H9 (cell line): Measurements from ENCODE around the gene RNF220. TPM values are rescaled to one million over a fixed set of nuclear protein-coding genes. Genes with fewer than 3 reads are reported as not detected.

Source experiments
- DNase-seq: peaks from one replicate; pipeline ENCODE4 v3.0.0-alpha.2; 2017
- H2AFZ ChIP-seq: one replicate; pipeline ENCODE4 v1.6.1; 2013; ENCODE audit warnings: mild to moderate bottlenecking, low read length, control low read depth, moderate library complexity
- H2AK5ac ChIP-seq: 2 replicates; pipeline ENCODE4 v1.6.1; 2013; ENCODE audit warnings: low read length, control low read depth, mixed read lengths; ENCODE audit not compliant: insufficient read length
- H2BK120ac ChIP-seq: one replicate; pipeline ENCODE4 v1.6.1; 2013; ENCODE audit warnings: low read depth, mild to moderate bottlenecking, low read length, control low read depth, inconsistent platforms; ENCODE audit not compliant: poor library complexity, severe bottlenecking
- H2BK12ac ChIP-seq: 2 replicates; pipeline ENCODE4 v1.6.1; 2013; ENCODE audit warnings: low read length, control low read depth, mixed read lengths, low read depth; ENCODE audit not compliant: insufficient read length
- H2BK15ac ChIP-seq: 2 replicates; pipeline ENCODE4 v1.6.1; 2013; ENCODE audit warnings: low read depth, low read length, control low read depth
- H2BK20ac ChIP-seq: one replicate; pipeline ENCODE4 v1.6.1; 2013; ENCODE audit warnings: low read depth, mild to moderate bottlenecking, low read length, control low read depth, inconsistent platforms; ENCODE audit not compliant: poor library complexity, severe bottlenecking
- H2BK5ac ChIP-seq: 2 replicates; pipeline ENCODE4 v1.6.1; 2013; ENCODE audit warnings: low read length, control low read depth, mixed read lengths; ENCODE audit not compliant: insufficient read length
- H3K14ac ChIP-seq: 2 replicates; pipeline ENCODE4 v1.6.1; 2013; ENCODE audit warnings: low read length, control low read depth; ENCODE audit not compliant: insufficient read depth
- H3K18ac ChIP-seq: 2 replicates; pipeline ENCODE4 v1.6.1; 2013; ENCODE audit warnings: low read depth, mild to moderate bottlenecking, mixed read lengths, low read length, control low read depth; ENCODE audit not compliant: insufficient read length
- H3K23ac ChIP-seq: 2 replicates; pipeline ENCODE4 v1.6.1; 2013; ENCODE audit warnings: low read length, control low read depth, mixed read lengths, low read depth; ENCODE audit not compliant: insufficient read length
- H3K23me2 ChIP-seq: 2 replicates; pipeline ENCODE4 v1.6.1; 2013; ENCODE audit warnings: low read depth, mild to moderate bottlenecking, mixed read lengths, low read length, control low read depth; ENCODE audit not compliant: insufficient read length, poor library complexity, severe bottlenecking
- H3K27ac ChIP-seq: 2 replicates; pipeline ENCODE4 v1.5.1; 2013; ENCODE audit warnings: low read length, control low read depth, mixed read lengths, low read depth; ENCODE audit not compliant: insufficient read length
- H3K27me3 ChIP-seq: 2 replicates; pipeline ENCODE4 v1.6.1; 2013; ENCODE audit warnings: low read length, control low read depth, inconsistent platforms; ENCODE audit not compliant: insufficient read depth
- H3K4ac ChIP-seq: 2 replicates; pipeline ENCODE4 v1.6.1; 2013; ENCODE audit warnings: low read depth, mild to moderate bottlenecking, control low read depth, inconsistent platforms, low read length, moderate library complexity
- H3K4me1 ChIP-seq: 2 replicates; pipeline ENCODE4 v1.6.1; 2013; ENCODE audit warnings: low read length, control low read depth, inconsistent platforms; ENCODE audit not compliant: insufficient read depth
- H3K4me2 ChIP-seq: 2 replicates; pipeline ENCODE4 v1.6.1; 2013; ENCODE audit warnings: low read length, control low read depth, mixed read lengths; ENCODE audit not compliant: insufficient read length, insufficient read depth
- H3K56ac ChIP-seq: 2 replicates; pipeline ENCODE4 v1.6.1; 2013; ENCODE audit warnings: low read depth, mild to moderate bottlenecking, mixed read lengths, low read length, control low read depth; ENCODE audit not compliant: insufficient read length
- H3K79me1 ChIP-seq: 2 replicates; pipeline ENCODE4 v1.6.1; 2013; ENCODE audit warnings: low read depth, mild to moderate bottlenecking, moderate library complexity, low read length, control low read depth, inconsistent platforms; ENCODE audit not compliant: insufficient read depth, poor library complexity, severe bottlenecking
- H3K79me2 ChIP-seq: 2 replicates; pipeline ENCODE4 v1.6.1; 2013; ENCODE audit warnings: low read length, control low read depth, inconsistent platforms; ENCODE audit not compliant: insufficient read depth
- H3K9ac ChIP-seq: 2 replicates; pipeline ENCODE4 v1.6.1; 2013; ENCODE audit warnings: low read length, control low read depth, mixed read lengths; ENCODE audit not compliant: insufficient read length; ENCODE audit errors: extremely low read depth
- H3K9me3 ChIP-seq: one replicate; pipeline ENCODE4 v1.6.1; 2013; ENCODE audit warnings: low read depth, low read length, inconsistent platforms; ENCODE audit not compliant: control insufficient read depth
- H3T11ph ChIP-seq: one replicate; pipeline ENCODE4 v1.6.1; 2013; ENCODE audit warnings: mild to moderate bottlenecking, low read length, control low read depth, inconsistent platforms
- H4K20me1 ChIP-seq: one replicate; pipeline ENCODE4 v1.6.1; 2013; ENCODE audit not compliant: control insufficient read depth, insufficient read length, insufficient read depth
- H4K5ac ChIP-seq: 2 replicates; pipeline ENCODE4 v1.6.1; 2013; ENCODE audit warnings: low read depth, mild to moderate bottlenecking, mixed read lengths, low read length, control low read depth; ENCODE audit not compliant: insufficient read length
- H4K8ac ChIP-seq: replicated peaks from 2 replicates; pipeline ENCODE4 v1.6.1; 2013; ENCODE audit warnings: low read length, control low read depth, mixed read lengths, low read depth; ENCODE audit not compliant: insufficient read length
- H4K91ac ChIP-seq: 2 replicates; pipeline ENCODE4 v1.6.1; 2013; ENCODE audit warnings: low read depth, mild to moderate bottlenecking, moderate library complexity, mixed read lengths, low read length, control low read depth; ENCODE audit not compliant: insufficient read length
- H3K27ac Mint-ChIP-seq, 3 experiments: 2 replicates in 2 of 3; 3 replicates in 1 of 3; pipeline ENCODE4 v1.8.0; 2020 to 2021; ENCODE audit warnings: mixed read lengths in 3 of 3, mild to moderate bottlenecking in 1 of 3, moderate library complexity in 1 of 3
- H3K27me3 Mint-ChIP-seq: 2 replicates; pipeline ENCODE4 v1.8.0; 2021; ENCODE audit warnings: low read depth, mild to moderate bottlenecking, moderate library complexity, mixed read lengths
- H3K36me3 Mint-ChIP-seq, 3 experiments: 2 replicates in 2 of 3; 3 replicates in 1 of 3; pipeline ENCODE4 v1.8.0; 2020 to 2021; ENCODE audit warnings: low read depth in 3 of 3, mixed read lengths in 3 of 3; ENCODE audit not compliant: insufficient read depth in 1 of 3
- H3K4me1 Mint-ChIP-seq, 2 experiments: 2 replicates each; pipeline ENCODE4 v1.8.0; 2020; ENCODE audit warnings: mixed read lengths in 2 of 2
- H3K4me3 Mint-ChIP-seq, 2 experiments: 2 replicates in 1 of 2; 3 replicates in 1 of 2; pipeline ENCODE4 v1.8.0; 2020 to 2021; ENCODE audit warnings: mild to moderate bottlenecking in 2 of 2, mixed read lengths in 2 of 2, moderate library complexity in 1 of 2
- H3K9me3 Mint-ChIP-seq, 2 experiments: 2 replicates in 1 of 2; 3 replicates in 1 of 2; pipeline ENCODE4 v1.8.0; 2020; ENCODE audit warnings: mild to moderate bottlenecking in 2 of 2, mixed read lengths in 2 of 2, moderate library complexity in 1 of 2
- WGBS: extraction: QIAGEN DNeasy Blood & Tissue Kit; methylation state at CpG from one replicate; pipeline ENCODE4 v1.1.7; 2013; ENCODE audit warnings: missing lambda C conversion rate, low lambda C conversion rate, mixed read lengths; ENCODE audit not compliant: insufficient read length; ENCODE audit errors: extremely low coverage; 5-methylcytosine and 5-hydroxymethylcytosine counted together
- total RNA-seq: library from RNA; stranded (reverse); gene quantifications from 2 replicates; pipeline ENCODE4 v1.2.1, GENCODE V29; 2021
- TF ChIP-seq, protein P1 (sequence below): fragments of 200-600 bp; sonication (generic); conservative IDR thresholded peaks from 3 replicates; pipeline ENCODE4 v1.8.0; 2021; ENCODE audit warnings: antibody characterized with exemption, mild to moderate bottlenecking

The RNF220 gene
- total RNA-seq, 1 experiment from 2014 or later, result 109 TPM

DNA sequence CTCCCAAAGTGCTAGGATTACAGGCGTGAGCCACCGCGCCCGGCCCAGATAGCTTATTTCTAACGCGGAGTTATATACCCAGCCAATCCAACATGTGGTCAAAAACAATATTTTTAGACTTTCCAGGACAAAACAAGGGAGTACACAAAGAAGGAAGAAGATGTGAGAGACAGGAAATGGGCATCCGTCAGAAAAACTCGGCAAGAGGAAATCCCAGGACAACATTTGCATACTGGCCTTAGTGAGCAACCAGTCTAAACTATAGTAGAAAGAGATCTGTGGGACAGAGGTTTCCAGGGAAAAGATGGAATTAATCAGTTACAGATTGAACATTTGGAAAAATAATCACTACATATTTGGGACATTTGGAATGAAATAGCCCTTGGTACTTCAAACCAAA lies 280.8 kb downstream of the RNF220 start:
- Histone ChIP-seq H3K18ac (no peak overlapping the region), H3K9ac (no peak overlapping the region), H2BK5ac (no peak overlapping the region), H3K23ac (no peak overlapping the region), H4K20me1 (no peaks in the 10 kb centered on the region), H2AK5ac (no peak overlapping the region), H2BK120ac (no peak overlapping the region), H3K23me2 (no peaks in the 10 kb centered on the region), H3K79me1 (no peaks in the 10 kb centered on the region), H3K27ac (no peak overlapping the region), H3K56ac (no peak overlapping the region), H3K4me1 (peaks cover 12% of the 10 kb centered on the region; the same call in 1 of the 2 replicates), H2BK15ac (no peak overlapping the region), H3K27me3 (no peaks in the 10 kb centered on the region), H3T11ph (no peak overlapping the region), H3K14ac (no peak overlapping the region), H3K4me2 (no peak overlapping the region), H2AFZ (no peak overlapping the region), H2BK20ac (no peak overlapping the region), H2BK12ac (no peak overlapping the region), H3K9me3 (no peaks in the 10 kb centered on the region), H3K4ac (no peak overlapping the region), H3K79me2 (no peaks in the 10 kb centered on the region), H4K91ac (no peak overlapping the region), H4K5ac (no peak overlapping the region), H4K8ac (no peak overlapping the region)
- no peak for DNase-seq
- Mint-ChIP-seq H3K4me3 (no peak overlapping the region), H3K9me3 (no peaks in the 10 kb centered on the region; a peak in 1 of 5 replicates), H3K27ac (peak overlapping the region; percentile 7 to 66 (median 54); a peak in 2 of 7 replicates), H3K36me3 (peaks cover 0 to 5% (median 0%) of the 10 kb centered on the region in 3 experiments; a peak in 2 of 7 replicates), H3K27me3 (no peaks in the 10 kb centered on the region; the same call in 1 of the 2 replicates), H3K4me1 (peaks cover 28 to 38% of the 10 kb centered on the region in 2 experiments)
- WGBS, result no CpG with 5 or more reads among the region's 8 CpGs
- TF ChIP-seq, protein P1, sequence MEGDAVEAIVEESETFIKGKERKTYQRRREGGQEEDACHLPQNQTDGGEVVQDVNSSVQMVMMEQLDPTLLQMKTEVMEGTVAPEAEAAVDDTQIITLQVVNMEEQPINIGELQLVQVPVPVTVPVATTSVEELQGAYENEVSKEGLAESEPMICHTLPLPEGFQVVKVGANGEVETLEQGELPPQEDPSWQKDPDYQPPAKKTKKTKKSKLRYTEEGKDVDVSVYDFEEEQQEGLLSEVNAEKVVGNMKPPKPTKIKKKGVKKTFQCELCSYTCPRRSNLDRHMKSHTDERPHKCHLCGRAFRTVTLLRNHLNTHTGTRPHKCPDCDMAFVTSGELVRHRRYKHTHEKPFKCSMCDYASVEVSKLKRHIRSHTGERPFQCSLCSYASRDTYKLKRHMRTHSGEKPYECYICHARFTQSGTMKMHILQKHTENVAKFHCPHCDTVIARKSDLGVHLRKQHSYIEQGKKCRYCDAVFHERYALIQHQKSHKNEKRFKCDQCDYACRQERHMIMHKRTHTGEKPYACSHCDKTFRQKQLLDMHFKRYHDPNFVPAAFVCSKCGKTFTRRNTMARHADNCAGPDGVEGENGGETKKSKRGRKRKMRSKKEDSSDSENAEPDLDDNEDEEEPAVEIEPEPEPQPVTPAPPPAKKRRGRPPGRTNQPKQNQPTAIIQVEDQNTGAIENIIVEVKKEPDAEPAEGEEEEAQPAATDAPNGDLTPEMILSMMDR, result no peak
